ENCODE data around the gene CEP89. TPM values are rescaled to one million over a fixed set of nuclear protein-coding genes. Genes with fewer than 3 reads are reported as not detected.
A peak's percentile ranks its signal among the peaks of the same experiment; 100 is the strongest.

CEP89 gene
- total and polyA plus RNA-seq, 4 experiments from 2014 or later = 4.9 to 20.6 (median 17.8) TPM

DNA sequence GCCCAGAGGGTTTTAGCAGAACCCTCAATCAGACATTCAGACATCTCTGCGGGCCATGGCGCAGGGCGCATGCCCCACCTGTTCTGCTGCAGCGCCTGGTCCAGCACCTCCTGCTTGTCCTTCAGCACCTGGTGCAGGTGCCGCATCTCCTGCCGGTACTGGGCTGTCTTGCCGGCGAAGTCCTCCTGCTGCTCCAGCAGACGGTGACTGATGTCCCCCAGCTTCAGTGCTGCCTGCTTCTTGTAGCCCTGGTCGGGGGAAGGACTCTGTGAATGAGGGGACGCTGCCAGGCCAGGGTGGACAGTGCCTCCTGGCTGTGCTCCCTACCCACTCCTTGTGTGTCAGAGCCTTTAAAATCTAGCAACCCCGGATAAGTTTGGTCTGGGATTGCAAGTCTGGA lies 90.0 kb downstream of the CEP89 start:
- Mint-ChIP-seq H3K4me3 (no peak overlapping the region), H3K27me3 (no peaks in the 10 kb centered on the region), H3K9me3 (no peaks in the 10 kb centered on the region), H3K27ac (peak overlapping the region in 2 of 7 donors; percentile 15 to 55), H3K4me1 (peaks cover 0 to 2% (median 0%) of the 10 kb centered on the region in 4 donors), H3K36me3 (peaks cover 12 to 21% of the 10 kb centered on the region in 2 donors)
- DNase-seq = no peak
- intact Hi-C loops (cut with micrococcal nuclease) = no loop called here
- Histone ChIP-seq H3K27me3 (ENCODE audit: insufficient read depth, low read length) (no peaks in the 10 kb centered on the region), H3K36me3 (ENCODE audit: insufficient read depth, low read length) (no peaks in the 10 kb centered on the region), H3K4me3 (ENCODE audit: low read length in 2 of 2) (no peak overlapping the region), H3K27ac (ENCODE audit: low read depth, low read length) (no peak overlapping the region), H3K4me1 (ENCODE audit: insufficient read depth, low read length) (no peaks in the 10 kb centered on the region), H3K9me3 (ENCODE audit: control insufficient read depth in 1 of 2, low read length in 2 of 2) (no peaks in the 10 kb centered on the region)
- POLR2A ChIA-PET (ENCODE audit: partially characterized antibody) = no interaction called here
- CTCF ChIA-PET (ENCODE audit: partially characterized antibody) = no interaction called here

DNA sequence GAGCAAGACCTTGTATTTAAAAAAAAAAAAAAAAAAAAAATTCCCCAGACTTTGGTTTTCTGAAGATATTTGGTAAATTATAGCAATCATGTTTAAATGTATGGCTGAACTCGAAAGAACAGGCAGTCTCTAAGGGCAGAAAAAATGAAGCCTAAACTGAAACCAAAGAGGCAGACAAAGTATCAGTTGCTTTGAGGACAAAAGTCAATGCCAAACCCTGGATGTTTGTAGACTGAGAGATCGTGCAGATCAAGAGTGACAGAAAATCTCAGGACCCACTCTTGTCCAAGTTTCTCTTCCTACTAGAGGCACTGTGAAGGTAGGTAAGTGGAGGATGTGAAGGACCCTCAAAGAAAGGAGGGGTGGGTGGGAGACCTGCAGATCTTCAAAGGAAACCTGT lies 91.1 kb downstream of the CEP89 start:
- no peaks in the 10 kb centered on the region for H3K27me3 Mint-ChIP-seq
- H3K27me3 ChIP-seq (ENCODE audit: insufficient read depth, low read length) = no peaks in the 10 kb centered on the region
- no peaks in the 10 kb centered on the region for H3K4me1 ChIP-seq (ENCODE audit: insufficient read depth, low read length)
- H3K4me1 Mint-ChIP-seq = peaks cover 0 to 2% (median 0%) of the 10 kb centered on the region in 4 donors
- H3K27ac ChIP-seq (ENCODE audit: low read depth, low read length) = no peak overlapping the region
- no peaks in the 10 kb centered on the region for H3K36me3 ChIP-seq (ENCODE audit: insufficient read depth, low read length)
- no peak overlapping the region for H3K4me3 Mint-ChIP-seq
- intact Hi-C loops (cut with micrococcal nuclease) = no loop called here
- ChIA-PET POLR2A (ENCODE audit: partially characterized antibody) (no interaction called here), CTCF (ENCODE audit: partially characterized antibody) (no interaction called here)
- H3K4me3 ChIP-seq (ENCODE audit: low read length in 2 of 2) = no peak overlapping the region
- peak overlapping the region in 3 of 7 donors; percentile 24 to 71 (median 49) for H3K27ac Mint-ChIP-seq
- DNase-seq = no peak
- H3K9me3 ChIP-seq (ENCODE audit: control insufficient read depth in 1 of 2, low read length in 2 of 2) = no peaks in the 10 kb centered on the region
- H3K36me3 Mint-ChIP-seq = peaks cover 8 to 16% of the 10 kb centered on the region in 2 donors
- no peaks in the 10 kb centered on the region for H3K9me3 Mint-ChIP-seq

DNA sequence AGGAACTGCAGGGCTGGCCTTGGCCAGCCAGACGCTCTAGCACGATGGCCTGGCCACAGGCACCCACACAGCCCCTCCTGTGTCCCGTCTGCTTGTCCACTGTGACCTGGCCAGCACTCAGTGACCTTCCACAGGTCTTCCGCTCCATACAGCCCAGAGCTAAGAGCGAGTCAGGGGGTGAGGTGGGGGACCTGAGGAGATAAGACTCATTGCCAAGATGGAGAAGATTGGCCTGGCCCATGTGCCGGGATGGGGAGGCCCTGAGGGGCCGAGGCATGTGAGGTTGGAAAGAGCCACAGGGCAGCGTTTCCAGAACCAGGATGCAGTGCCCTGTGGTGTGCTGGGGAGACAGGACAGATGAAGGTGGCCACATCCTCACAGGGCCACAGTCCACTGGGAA lies 92.0 kb downstream of the CEP89 start:
- Mint-ChIP-seq H3K27ac (no peak overlapping the region), H3K4me1 (peaks cover 0 to 2% (median 0%) of the 10 kb centered on the region in 4 donors), H3K9me3 (no peaks in the 10 kb centered on the region), H3K27me3 (no peaks in the 10 kb centered on the region), H3K36me3 (peaks cover 8 to 16% of the 10 kb centered on the region in 2 donors), H3K4me3 (no peak overlapping the region)
- ChIA-PET POLR2A (ENCODE audit: partially characterized antibody) (no interaction called here), CTCF (ENCODE audit: partially characterized antibody) (no interaction called here)
- Histone ChIP-seq H3K27ac (ENCODE audit: low read depth, low read length) (no peak overlapping the region), H3K4me3 (ENCODE audit: low read length in 2 of 2) (no peak overlapping the region), H3K36me3 (ENCODE audit: insufficient read depth, low read length) (no peaks in the 10 kb centered on the region), H3K27me3 (ENCODE audit: insufficient read depth, low read length) (no peaks in the 10 kb centered on the region), H3K4me1 (ENCODE audit: insufficient read depth, low read length) (no peaks in the 10 kb centered on the region), H3K9me3 (ENCODE audit: control insufficient read depth in 1 of 2, low read length in 2 of 2) (no peaks in the 10 kb centered on the region)
- DNase-seq = no peak
- intact Hi-C loops (cut with micrococcal nuclease) = no loop called here

GRCh38 chr19:32878988-32879387 lies 92.8 kb downstream of the CEP89 start:
- no peak overlapping the region for H3K4me3 Mint-ChIP-seq
- POLR2A ChIA-PET (ENCODE audit: partially characterized antibody) = interaction anchor here (0.7 kb wide), 1 partner anchor 1080 kb away, joined by 3 read pairs; no protein-coding TSS in a partner anchor
- no peak overlapping the region for H3K27ac ChIP-seq (ENCODE audit: low read depth, low read length)

DNA sequence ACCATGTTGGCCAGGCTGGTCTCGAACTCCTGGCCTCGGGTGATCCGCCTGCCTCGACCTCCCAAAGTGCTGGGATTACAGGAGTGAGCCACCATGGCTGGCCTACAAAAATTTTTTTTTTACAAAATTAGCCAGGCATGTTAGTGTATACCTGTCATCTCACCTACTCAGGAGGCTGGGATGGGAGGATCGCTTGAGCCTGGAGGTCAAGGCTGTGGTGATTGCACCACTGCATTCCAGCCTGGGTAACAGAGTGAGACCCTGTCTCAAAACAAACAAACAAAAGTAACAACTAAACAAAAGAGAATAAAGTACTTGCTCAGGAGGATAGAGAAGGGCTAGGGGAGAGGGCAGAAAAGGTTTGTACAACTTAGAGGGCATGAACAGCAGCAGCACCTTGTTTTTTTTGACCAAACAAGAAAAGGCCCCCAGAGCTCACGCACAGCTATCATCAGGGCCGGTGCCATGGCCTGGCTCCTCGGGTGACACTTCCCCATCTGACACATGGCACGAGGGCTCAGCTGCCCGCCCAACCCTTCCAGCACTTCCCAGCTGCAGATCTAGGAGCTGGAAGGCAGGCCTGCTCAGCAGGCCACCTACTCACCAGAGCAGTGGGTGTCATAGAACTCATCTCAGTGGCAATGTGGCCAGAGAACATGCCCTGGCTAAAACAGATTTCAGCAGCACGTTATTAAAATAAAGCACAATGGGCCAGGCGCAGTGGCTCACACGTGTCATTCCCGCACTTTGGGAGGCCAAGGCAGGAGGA lies 93.6 kb downstream of the CEP89 start:
- no peaks in the 10 kb centered on the region for H3K27me3 Mint-ChIP-seq
- Histone ChIP-seq H3K27ac (ENCODE audit: low read depth, low read length) (no peak overlapping the region), H3K9me3 (ENCODE audit: control insufficient read depth in 1 of 2, low read length in 2 of 2) (no peaks in the 10 kb centered on the region), H3K36me3 (ENCODE audit: insufficient read depth, low read length) (no peaks in the 10 kb centered on the region), H3K4me3 (ENCODE audit: low read length in 2 of 2) (no peak overlapping the region), H3K4me1 (ENCODE audit: insufficient read depth, low read length) (no peaks in the 10 kb centered on the region), H3K27me3 (ENCODE audit: insufficient read depth, low read length) (no peaks in the 10 kb centered on the region)
- H3K27ac Mint-ChIP-seq = no peak overlapping the region
- ChIA-PET CTCF (ENCODE audit: partially characterized antibody) (no interaction called here), POLR2A (ENCODE audit: partially characterized antibody) (no interaction called here)
- H3K4me1 Mint-ChIP-seq = peaks cover 0 to 2% (median 0%) of the 10 kb centered on the region in 4 donors
- no peak overlapping the region for H3K4me3 Mint-ChIP-seq
- DNase-seq = no peak
- H3K36me3 Mint-ChIP-seq = peaks cover 8 to 16% of the 10 kb centered on the region in 2 donors
- H3K9me3 Mint-ChIP-seq = no peaks in the 10 kb centered on the region
- intact Hi-C loops (cut with micrococcal nuclease) = no loop called here

More at GRCh38 chr19:32878988-32879387, 92.8 kb downstream of the CEP89 start:
- Histone ChIP-seq H3K9me3 (ENCODE audit: control insufficient read depth in 1 of 2, low read length in 2 of 2) (no peaks in the 10 kb centered on the region), H3K27me3 (ENCODE audit: insufficient read depth, low read length) (no peaks in the 10 kb centered on the region), H3K36me3 (ENCODE audit: insufficient read depth, low read length) (no peaks in the 10 kb centered on the region), H3K4me1 (ENCODE audit: insufficient read depth, low read length) (no peaks in the 10 kb centered on the region), H3K4me3 (ENCODE audit: low read length in 2 of 2) (no peak overlapping the region)
- intact Hi-C loops (cut with micrococcal nuclease) = no loop called here
- Mint-ChIP-seq H3K27me3 (no peaks in the 10 kb centered on the region), H3K4me1 (peaks cover 0 to 2% (median 0%) of the 10 kb centered on the region in 4 donors), H3K9me3 (no peaks in the 10 kb centered on the region), H3K36me3 (peaks cover 8 to 16% of the 10 kb centered on the region in 2 donors), H3K27ac (peak overlapping the region in 1 of 7 donors; percentile 19)
- CTCF ChIA-PET (ENCODE audit: partially characterized antibody) = no interaction called here
- no peak for DNase-seq

DNA sequence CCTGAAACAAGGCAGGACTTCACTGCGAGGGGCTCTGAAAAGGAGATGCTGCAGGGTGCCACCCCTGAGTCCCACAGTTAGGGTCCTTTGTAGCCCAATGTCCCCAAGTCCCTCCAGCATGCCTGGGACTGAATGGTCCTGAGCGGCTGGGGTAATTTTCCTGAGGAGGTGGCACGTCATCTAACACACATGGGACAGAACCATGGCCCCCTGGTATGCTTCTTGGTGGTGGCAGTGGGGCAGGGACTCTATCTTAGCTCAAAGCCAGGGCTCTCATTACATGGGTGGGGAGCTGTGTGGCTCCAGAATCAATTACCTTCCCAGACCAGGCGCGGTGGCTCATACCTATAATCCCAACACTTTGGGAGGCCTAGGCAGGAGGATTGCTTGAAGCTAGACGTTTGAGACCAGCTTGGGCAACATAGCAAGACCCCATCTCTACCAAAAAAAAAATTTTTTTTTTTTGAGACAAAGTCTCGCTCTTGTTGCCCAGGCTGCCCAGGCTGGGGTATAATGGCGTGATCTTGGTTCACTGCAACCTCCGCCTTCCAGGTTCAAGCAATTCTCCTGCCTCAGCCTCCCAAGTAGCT lies 94.3 kb downstream of the CEP89 start:
- H3K27ac Mint-ChIP-seq = no peak overlapping the region
- no peak for DNase-seq
- CTCF ChIA-PET (ENCODE audit: partially characterized antibody) = no interaction called here
- H3K36me3 ChIP-seq (ENCODE audit: insufficient read depth, low read length) = no peaks in the 10 kb centered on the region
- POLR2A ChIA-PET (ENCODE audit: partially characterized antibody) = no interaction called here
- intact Hi-C loops (cut with micrococcal nuclease) = no loop called here
- no peaks in the 10 kb centered on the region for H3K27me3 Mint-ChIP-seq
- no peak overlapping the region for H3K27ac ChIP-seq (ENCODE audit: low read depth, low read length)
- H3K4me1 ChIP-seq (ENCODE audit: insufficient read depth, low read length) = no peaks in the 10 kb centered on the region
- H3K4me1 Mint-ChIP-seq = no peaks in the 10 kb centered on the region
- H3K4me3 Mint-ChIP-seq = no peak overlapping the region
- H3K9me3 Mint-ChIP-seq = no peaks in the 10 kb centered on the region
- peaks cover 8 to 16% of the 10 kb centered on the region in 2 donors for H3K36me3 Mint-ChIP-seq
- no peaks in the 10 kb centered on the region for H3K9me3 ChIP-seq (ENCODE audit: control insufficient read depth in 1 of 2, low read length in 2 of 2)
- no peak overlapping the region for H3K4me3 ChIP-seq (ENCODE audit: low read length in 2 of 2)
- no peaks in the 10 kb centered on the region for H3K27me3 ChIP-seq (ENCODE audit: insufficient read depth, low read length)

- Histone ChIP-seq H3K4me1 (ENCODE audit: insufficient read depth, low read length) (no peaks in the 10 kb centered on the region), H3K9me3 (ENCODE audit: control insufficient read depth in 1 of 2, low read length in 2 of 2) (no peaks in the 10 kb centered on the region), H3K4me3 (ENCODE audit: low read length in 2 of 2) (no peak overlapping the region), H3K27me3 (ENCODE audit: insufficient read depth, low read length) (no peaks in the 10 kb centered on the region), H3K27ac (ENCODE audit: low read depth, low read length) (no peak overlapping the region), H3K36me3 (ENCODE audit: insufficient read depth, low read length) (no peaks in the 10 kb centered on the region)
- ChIA-PET CTCF (ENCODE audit: partially characterized antibody) (no interaction called here), POLR2A (ENCODE audit: partially characterized antibody) (no interaction called here)
- Mint-ChIP-seq H3K9me3 (no peaks in the 10 kb centered on the region), H3K4me3 (no peak overlapping the region), H3K4me1 (no peaks in the 10 kb centered on the region), H3K36me3 (peaks cover 8 to 16% of the 10 kb centered on the region in 2 donors), H3K27me3 (no peaks in the 10 kb centered on the region), H3K27ac (no peak overlapping the region)
- no peak for DNase-seq
- intact Hi-C loops (cut with micrococcal nuclease) = no loop called here
Measured at GRCh38 chr19:32876919-32877285, 94.9 kb downstream of the CEP89 start.

Data from CD4-positive, alpha-beta memory T cell (primary cell).